T-helper 1 cell (primary cell): ENCODE data around the gene AGFG1.

Experiments
- DNase-seq, 5 donors: peaks; one replicate each; pipeline ENCODE4 v3.0.0-alpha.2; 2012 to 2020
- total RNA-seq, 4 donors: gene quantifications; one replicate each; lab custom pipeline; 2026; lab: John Stamatoyannopoulos, UW

The AGFG1 gene
- total RNA-seq: 78.4 to 101 (median 91.7) reads per million in 4 donors

DNA sequence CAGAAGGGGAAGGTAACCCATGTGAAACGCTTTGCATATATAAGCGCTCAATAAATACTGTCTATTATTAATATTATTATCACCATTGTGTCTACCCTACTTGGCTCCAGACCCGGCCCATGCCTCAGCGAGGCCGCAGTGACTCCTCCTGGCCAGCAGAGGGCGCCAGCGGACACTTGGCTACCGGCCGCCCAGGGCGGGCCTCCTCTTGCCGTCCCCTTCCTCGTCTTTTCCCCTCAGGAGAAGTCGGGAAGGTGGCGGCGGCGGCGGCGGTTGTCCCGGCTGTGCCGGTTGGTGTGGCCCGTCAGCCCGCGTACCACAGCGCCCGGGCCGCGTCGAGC lies at the start of gene AGFG1:
AGFG1 (plus strand) TSS at position 233 of the 341 bp plus-strand sequence. CDS start 266 bp downstream, outside the sequence.
- DNase-seq: peak; percentile 60 to 80 (median 75)

- no peak for DNase-seq
Observed at GRCh38 chr2:227423656-227424499, 48.1 kb upstream of the AGFG1 start.

DNA sequence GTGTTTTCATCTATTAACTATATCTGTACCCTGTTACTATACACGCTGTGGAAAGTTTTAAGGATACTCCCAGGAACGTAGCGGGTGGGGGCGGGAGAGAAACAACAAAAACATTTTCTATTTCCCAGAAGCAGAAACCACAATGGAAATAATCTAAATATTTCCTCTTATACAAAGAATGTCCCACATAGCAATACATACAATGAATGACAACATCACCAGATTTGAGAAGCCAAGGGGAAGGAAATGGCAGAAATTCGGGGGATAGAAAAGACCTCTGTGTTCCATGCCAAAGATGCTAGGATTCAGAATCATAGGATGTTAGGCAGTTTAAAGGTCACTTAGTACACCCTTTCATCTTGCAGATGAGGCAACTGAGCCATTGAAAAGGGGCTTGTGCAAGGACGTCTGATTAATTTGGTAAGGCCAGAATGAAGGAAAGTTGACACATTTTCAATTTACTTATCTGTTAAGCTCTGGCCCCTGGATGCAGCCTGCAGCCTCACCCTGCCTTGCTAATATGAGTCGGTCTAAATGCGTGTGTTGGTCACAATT lies 43.1 kb upstream of the AGFG1 start:
- no peak for DNase-seq

- DNase-seq: no peak
Observed at GRCh38 chr2:227430639-227431038, 41.3 kb upstream of the AGFG1 start.

- no peak for DNase-seq
Observed at GRCh38 chr2:227433171-227433570, 38.8 kb upstream of the AGFG1 start.

- DNase-seq: no peak
Observed at GRCh38 chr2:227436436-227437174, 35.4 kb upstream of the AGFG1 start.

GRCh38 chr2:227439214-227439613 lies 32.7 kb upstream of the AGFG1 start:
- DNase-seq: no peak

- DNase-seq: no peak
Observed at GRCh38 chr2:227442639-227443038, 29.3 kb upstream of the AGFG1 start.

DNA sequence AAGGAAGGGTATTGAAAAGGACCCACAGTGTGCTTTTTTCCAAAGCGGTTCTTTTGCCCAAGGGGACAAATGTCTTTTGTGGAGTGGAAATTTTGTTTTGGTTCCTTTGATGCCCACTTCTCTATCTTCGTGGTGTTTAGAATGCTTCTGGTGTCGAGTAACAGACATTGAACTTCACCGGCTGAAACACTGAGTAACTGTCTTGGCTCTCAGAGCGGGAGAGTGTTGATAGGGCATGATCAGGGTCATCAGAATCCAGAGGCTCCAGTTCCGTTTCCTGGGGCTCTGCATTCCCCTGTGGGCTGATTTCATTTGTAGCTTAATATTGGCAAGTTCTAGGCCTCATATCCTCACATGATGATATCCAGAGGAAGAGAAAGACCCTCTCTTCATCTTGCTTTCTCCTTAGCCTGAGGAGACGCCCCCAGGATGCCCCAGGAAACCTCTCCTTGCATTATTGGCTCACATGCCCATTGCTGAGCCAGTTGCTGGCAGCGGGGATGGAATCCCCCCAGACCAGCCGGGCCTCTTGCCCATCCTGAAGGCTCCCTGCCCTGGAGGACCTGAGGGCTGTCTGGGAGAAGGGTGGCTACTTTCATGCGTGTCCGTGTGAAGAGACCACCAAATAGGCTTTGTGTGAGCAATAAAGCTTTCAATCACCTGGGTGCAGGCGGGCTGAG lies 27.9 kb upstream of the AGFG1 start:
- no peak for DNase-seq

DNA sequence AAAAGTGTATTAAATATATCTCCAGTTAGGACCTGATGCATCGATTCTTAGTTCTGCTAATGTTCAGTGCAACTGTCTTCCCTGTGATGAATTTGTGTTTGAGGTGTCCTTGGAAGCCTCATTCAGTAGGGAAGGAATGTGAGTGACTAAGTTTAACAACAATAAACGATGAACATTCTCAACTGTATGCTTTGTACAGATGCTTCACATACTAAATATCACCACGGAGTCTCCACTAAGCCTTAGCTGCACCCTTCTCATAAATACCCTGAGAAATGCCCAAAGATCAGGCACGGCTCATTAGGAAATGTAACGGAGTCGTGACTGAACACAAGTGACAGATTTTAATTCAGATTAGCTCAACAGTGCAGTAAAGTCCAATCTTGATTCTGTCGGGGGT lies 24.4 kb upstream of the AGFG1 start:
- DNase-seq: no peak

GRCh38 chr2:227450311-227450841 lies 21.6 kb upstream of the AGFG1 start:
- no peak for DNase-seq

DNA sequence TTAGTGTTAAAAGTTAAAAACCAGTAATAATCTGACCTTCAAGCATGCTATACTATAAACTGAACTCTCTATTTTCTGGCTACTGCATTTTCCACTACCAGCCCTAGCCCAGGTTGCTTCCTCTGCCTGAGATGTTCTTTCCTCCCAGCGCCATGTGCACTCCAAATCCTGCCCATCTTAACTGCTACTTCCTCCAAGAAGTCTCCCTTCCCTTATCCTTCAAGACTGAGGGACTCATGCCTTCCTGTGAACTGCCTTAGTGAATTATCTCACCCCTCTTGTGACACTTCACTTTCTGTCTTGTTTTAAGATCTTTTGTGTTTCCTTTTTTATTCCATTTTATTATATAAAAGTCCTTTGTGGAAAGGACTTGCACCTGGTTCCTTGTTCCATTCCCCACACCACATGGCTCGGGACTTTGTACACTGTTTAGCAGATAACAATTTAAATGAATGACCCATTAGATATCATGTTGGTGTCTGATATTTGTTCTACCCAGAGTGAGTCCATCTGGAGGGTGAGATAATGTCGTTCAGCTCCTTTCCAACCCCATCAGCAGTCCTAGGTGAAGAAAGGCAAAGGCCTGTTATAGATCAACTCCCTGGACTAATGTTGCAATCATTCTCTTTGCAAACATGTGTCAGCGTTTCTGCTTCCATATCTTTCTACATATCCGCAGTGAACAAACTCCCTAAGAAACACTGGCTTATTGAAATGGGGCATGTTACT lies 20.9 kb upstream of the AGFG1 start:
- no peak for DNase-seq

- DNase-seq: no peak
Observed at GRCh38 chr2:227451655-227451992, 20.3 kb upstream of the AGFG1 start.

DNA sequence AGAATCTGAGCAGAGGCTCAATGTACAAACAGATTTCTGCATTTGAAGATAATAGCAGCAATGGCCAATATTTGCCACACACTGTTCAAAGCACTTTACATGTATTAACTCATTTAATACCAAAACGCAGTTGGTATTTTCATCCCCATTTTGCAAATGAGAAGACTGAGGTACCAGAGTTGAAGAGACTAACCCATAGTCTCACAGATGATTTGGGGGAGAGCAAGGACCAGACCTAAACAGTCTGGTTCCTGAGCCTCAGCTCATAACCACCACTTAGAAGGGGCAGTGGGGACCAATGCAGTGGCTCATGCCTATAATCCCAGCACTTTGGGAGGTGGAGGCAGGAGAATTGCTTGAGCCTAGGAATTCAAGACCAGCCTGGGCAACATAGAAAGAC lies 18.1 kb upstream of the AGFG1 start:
- DNase-seq: no peak

GRCh38 chr2:227454323-227454860 lies 17.6 kb upstream of the AGFG1 start:
- DNase-seq: no peak

DNA sequence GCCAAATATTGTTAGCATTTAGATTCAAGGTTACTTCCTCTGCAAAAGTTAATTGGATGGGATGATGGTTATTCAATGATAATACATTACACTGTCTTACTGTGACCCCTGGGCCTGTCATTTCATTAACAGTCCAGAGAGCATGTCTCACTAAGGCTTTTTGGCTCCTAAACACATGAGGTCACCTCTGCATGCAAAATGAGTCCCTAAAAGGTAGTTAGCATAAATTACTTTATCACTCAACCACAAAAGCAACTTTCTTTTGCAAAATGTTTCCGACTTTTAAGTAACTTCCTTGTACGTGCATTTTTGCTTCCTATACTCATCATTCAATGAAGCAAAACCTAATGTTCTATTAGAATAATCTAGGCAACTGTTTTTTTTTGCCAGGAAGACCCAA lies 16.8 kb upstream of the AGFG1 start:
- DNase-seq: no peak

- no peak for DNase-seq
Observed at GRCh38 chr2:227456102-227456501, 15.9 kb upstream of the AGFG1 start.

- no peak for DNase-seq
Observed at GRCh38 chr2:227456772-227457171, 15.2 kb upstream of the AGFG1 start.

GRCh38 chr2:227460070-227460485 lies 11.9 kb upstream of the AGFG1 start:
- DNase-seq: peak; percentile 11 to 62 (median 30)

DNA sequence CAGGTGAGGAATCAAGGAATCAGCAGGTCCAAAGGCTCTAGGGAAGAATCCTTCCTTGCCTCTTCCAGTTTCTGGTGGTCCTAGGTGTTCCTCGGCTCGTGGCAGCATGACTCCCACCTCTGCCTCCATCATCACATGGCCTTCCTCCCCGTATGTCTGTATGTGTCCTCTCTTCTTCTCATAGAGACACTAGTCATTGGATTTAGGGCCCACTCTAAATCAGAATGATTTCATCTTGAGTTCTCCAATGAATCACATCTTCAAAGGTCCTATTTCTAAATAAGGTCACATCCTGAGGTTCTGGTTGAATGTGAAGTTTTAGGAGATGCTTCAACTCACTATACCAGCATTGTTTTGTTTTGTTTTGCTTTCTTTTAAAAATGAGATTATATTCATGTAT lies 11.1 kb upstream of the AGFG1 start:
- no peak for DNase-seq

GRCh38 chr2:227461811-227462461 lies 10.0 kb upstream of the AGFG1 start:
- peak in 1 of 5 donors; percentile 14 for DNase-seq
